Measurements from ENCODE around the gene FMN2. TPM values are rescaled to one million over a fixed set of nuclear protein-coding genes. Genes with fewer than 3 reads are reported as not detected.

Gene FMN2
- total and polyA plus RNA-seq, 9 donors: 0.60 to 10.1 (median 2.5) TPM

- 90 to 91% (median 91%) methylated on average over 4 of the region's 4 CpGs for WGBS, 3 donors
- TF ChIP-seq EP300 (IDR thresholded peaks at IDR 0.05): no peak
- no peak for TF ChIP-seq POLR2A (IDR thresholded peaks at IDR 0.05)
- TF ChIP-seq CTCF (IDR thresholded peaks at IDR 0.05): no peak
- H3K27me3 ChIP-seq: no peaks in the 10 kb centered on the region
- intact Hi-C loops (cut with DNase I): no loop called here
- no peak for DNase-seq
- H3K4me1 ChIP-seq (ENCODE audit: insufficient read depth): no peaks in the 10 kb centered on the region
- no peaks in the 10 kb centered on the region for H3K9me3 ChIP-seq
- H3K4me3 ChIP-seq: no peak overlapping the region
- H3K27ac ChIP-seq: no peak overlapping the region
- no peaks in the 10 kb centered on the region for H3K36me3 ChIP-seq
Measured at GRCh38 chr1:240201931-240202330, 110.2 kb downstream of the FMN2 start.

DNA sequence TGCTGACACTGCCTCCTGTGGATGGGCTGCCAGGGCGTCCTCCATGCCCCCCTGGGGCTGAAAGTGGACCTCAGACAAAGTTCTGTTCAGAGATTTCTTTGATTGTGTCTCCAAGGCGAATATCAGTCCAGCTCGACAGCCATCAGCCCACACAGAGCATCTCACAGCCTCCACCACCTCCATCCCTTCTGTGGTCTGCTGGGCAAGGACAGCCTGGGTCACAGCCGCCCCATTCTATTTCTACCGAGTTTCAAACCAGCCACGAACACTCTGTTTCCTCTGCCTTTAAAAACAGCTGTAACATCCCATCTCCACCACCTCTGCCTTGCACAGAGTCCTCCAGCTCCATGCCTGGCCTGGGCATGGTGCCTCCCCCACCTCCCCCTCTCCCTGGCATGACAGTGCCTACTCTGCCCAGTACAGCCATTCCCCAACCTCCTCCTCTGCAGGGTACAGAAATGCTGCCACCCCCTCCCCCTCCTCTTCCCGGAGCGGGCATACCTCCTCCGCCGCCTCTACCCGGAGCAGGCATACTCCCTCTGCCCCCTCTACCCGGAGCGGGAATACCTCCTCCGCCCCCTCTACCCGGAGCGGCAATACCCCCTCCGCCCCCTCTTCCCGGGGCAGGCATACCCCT is 115.5 kb downstream of the FMN2 start:
- H3K27ac ChIP-seq: no peak overlapping the region
- H3K36me3 ChIP-seq: no peaks in the 10 kb centered on the region
- no peaks in the 10 kb centered on the region for H3K9me3 ChIP-seq
- H3K27me3 ChIP-seq: no peaks in the 10 kb centered on the region
- TF ChIP-seq EP300 (IDR thresholded peaks at IDR 0.05) (no peak), POLR2A (IDR thresholded peaks at IDR 0.05) (no peak), CTCF (IDR thresholded peaks at IDR 0.05) (no peak)
- WGBS, 3 donors: 93 to 94% (median 94%) methylated on average over 18 of the region's 18 CpGs
- H3K4me3 ChIP-seq: no peak overlapping the region
- no peaks in the 10 kb centered on the region for H3K4me1 ChIP-seq (ENCODE audit: insufficient read depth)
- intact Hi-C loops (cut with DNase I): no loop called here
- DNase-seq: no peak

DNA sequence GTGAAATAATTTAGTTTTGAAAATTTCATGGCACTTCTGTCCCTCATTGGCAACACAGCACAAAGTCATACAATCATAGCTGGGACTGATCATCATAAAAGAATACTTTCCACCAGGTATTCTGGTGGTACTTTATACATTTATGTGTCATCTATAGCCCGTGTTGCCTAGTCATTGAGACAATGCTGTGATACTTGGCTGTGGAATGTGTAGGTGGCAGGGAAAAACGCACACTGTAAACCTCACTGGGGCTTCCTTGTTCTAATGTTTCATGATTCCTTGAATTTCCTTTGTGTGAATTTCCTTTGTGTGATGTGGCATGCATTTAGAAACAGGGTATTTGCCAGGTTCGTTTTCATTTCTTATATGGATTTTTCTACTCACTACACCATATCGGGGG is 118.3 kb downstream of the FMN2 start:
- H3K4me1 ChIP-seq (ENCODE audit: insufficient read depth): no peaks in the 10 kb centered on the region
- intact Hi-C loops (cut with DNase I): no loop called here
- H3K27me3 ChIP-seq: no peaks in the 10 kb centered on the region
- no peak overlapping the region for H3K4me3 ChIP-seq
- no peak for TF ChIP-seq POLR2A (IDR thresholded peaks at IDR 0.05)
- no peak for TF ChIP-seq CTCF (IDR thresholded peaks at IDR 0.05)
- TF ChIP-seq EP300 (IDR thresholded peaks at IDR 0.05): no peak
- DNase-seq: no peak
- H3K9me3 ChIP-seq: no peaks in the 10 kb centered on the region
- 88 to 92% (median 90%) methylated on average over 4 of the region's 4 CpGs for WGBS, 3 donors
- no peak overlapping the region for H3K27ac ChIP-seq
- H3K36me3 ChIP-seq: no peaks in the 10 kb centered on the region

DNA sequence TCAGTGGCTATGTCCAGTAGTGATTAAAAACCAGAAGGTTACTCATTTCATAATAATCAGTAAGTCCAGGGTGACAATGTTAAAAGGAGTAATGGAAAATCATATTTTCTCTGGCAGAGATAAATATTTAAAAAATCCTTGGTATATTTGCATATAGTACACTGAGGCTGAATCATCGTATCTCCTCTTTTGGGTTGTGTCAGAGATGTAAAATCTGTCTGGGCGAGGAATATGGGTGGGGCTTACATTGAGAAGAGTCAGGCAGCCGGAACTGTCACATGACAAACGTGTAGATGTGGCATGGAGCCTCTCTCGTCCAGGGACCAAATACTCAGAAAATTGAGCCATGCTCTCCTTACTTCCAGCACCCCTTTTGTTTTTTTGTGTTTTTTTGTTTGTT is 120.9 kb downstream of the FMN2 start:
- WGBS, 3 donors: 89 to 93% (median 91%) methylated on average over 5 of the region's 5 CpGs
- no peak for DNase-seq
- H3K27ac ChIP-seq: no peak overlapping the region
- TF ChIP-seq CTCF (IDR thresholded peaks at IDR 0.05) (no peak), EP300 (IDR thresholded peaks at IDR 0.05) (no peak), POLR2A (IDR thresholded peaks at IDR 0.05) (no peak)
- H3K36me3 ChIP-seq: no peaks in the 10 kb centered on the region
- no peaks in the 10 kb centered on the region for H3K9me3 ChIP-seq
- no peaks in the 10 kb centered on the region for H3K27me3 ChIP-seq
- no peak overlapping the region for H3K4me3 ChIP-seq
- no peaks in the 10 kb centered on the region for H3K4me1 ChIP-seq (ENCODE audit: insufficient read depth)
- intact Hi-C loops (cut with DNase I): no loop called here
